Spleen (tissue), 11 donors: Measurements from ENCODE around the gene SLC38A8. TPM values are rescaled to one million over a fixed set of nuclear protein-coding genes. Genes with fewer than 3 reads are reported as not detected.

Source experiments
- DNase-seq: peaks from one replicate; pipeline ENCODE4 v3.0.0-alpha.2; 2020
- H3K27ac ChIP-seq, 8 donors: fragments of 200-600 bp; sonication (generic) in 7 of 8; 1 replicate in 4 of 8; 2 replicates in 4 of 8; pipeline versions ENCODE4 v1.5.0 to v1.8.0; 2016 to 2021; ENCODE audit warnings: inconsistent platforms in 4 of 8, mild to moderate bottlenecking in 4 of 8, moderate library complexity in 1 of 8
- H3K27me3 ChIP-seq, 7 donors: fragments of 200-600 bp; sonication (generic) in 6 of 7; replicated peaks in 1 of 7; 1 replicate in 4 of 7; 2 replicates in 3 of 7; pipeline versions ENCODE4 v1.5.0 to v1.8.0; 2016 to 2021; ENCODE audit warnings: inconsistent platforms in 3 of 7, mild to moderate bottlenecking in 1 of 7
- H3K36me3 ChIP-seq, 6 donors: fragments of 200-600 bp; sonication (generic) in 5 of 6; 1 replicate in 4 of 6; 2 replicates in 2 of 6; pipeline versions ENCODE4 v1.5.0 to v1.8.0; 2016 to 2021; ENCODE audit warnings: inconsistent platforms in 2 of 6
- H3K4me1 ChIP-seq, 6 donors: fragments of 200-600 bp; sonication (generic) in 5 of 6; 1 replicate in 3 of 6; 2 replicates in 3 of 6; pipeline versions ENCODE4 v1.5.0 to v1.8.0; 2016 to 2021; ENCODE audit warnings: inconsistent platforms in 3 of 6
- H3K4me3 ChIP-seq, 8 donors: fragments of 200-600 bp; sonication (generic) in 7 of 8; 1 replicate in 4 of 8; 2 replicates in 4 of 8; pipeline versions ENCODE4 v1.5.0 to v1.8.0; 2016 to 2021; ENCODE audit warnings: inconsistent platforms in 4 of 8, mild to moderate bottlenecking in 4 of 8, moderate library complexity in 2 of 8
- H3K9me3 ChIP-seq, 8 donors: fragments of 200-600 bp; sonication (generic) in 7 of 8; 1 replicate in 4 of 8; 2 replicates in 4 of 8; pipeline versions ENCODE4 v1.5.0 to v1.8.0; 2016 to 2021; ENCODE audit warnings: inconsistent platforms in 4 of 8
- POLR2A ChIP-seq, 3 donors: fragments of 450-650 bp; IDR thresholded peaks; one replicate each; pipeline ENCODE4 v1.5.1; 2017; ENCODE audit warnings: antibody characterized with exemption in 3 of 3, mild to moderate bottlenecking in 1 of 3
- POLR2AphosphoS5 ChIP-seq, 3 donors: sonication (generic); formaldehyde crosslinking; IDR thresholded peaks; one replicate each; pipeline ENCODE4 v1.5.1; 2017; ENCODE audit warnings: antibody characterized with exemption in 3 of 3
- WGBS, 5 donors: extraction: QIAGEN DNeasy Blood & Tissue Kit in 3 of 5; methylation state at CpG; one replicate each; pipeline versions ENCODE4 v1.1.5 to v1.1.7; 2013 to 2018; 5-methylcytosine and 5-hydroxymethylcytosine counted together
- intact Hi-C: fragments of 100-400 bp; cut with DNase I; formaldehyde crosslinking; loops from one replicate; pipeline ENCODE4 v1.15.0; 2023; ENCODE audit warnings: low total_unique reads
- polyA plus RNA-seq, 3 donors: library from polyadenylated mRNA; stranded (reverse); fragments of 200-250 nt; gene quantifications; one replicate each; pipeline ENCODE4 v1.2.1, GENCODE V29; 2013
- total RNA-seq, 7 donors: library from RNA; depleted of rRNA in 3 of 7; stranded (reverse); fragments of >200 nt in 3 of 7; fragmentation: NEBNext Ultra II Directional in 4 of 7; extraction: Animal tissue kit (Norgen Biotek cat#: 25700) in 4 of 7; gene quantifications; one replicate each; pipeline versions ENCODE4 v1.1.0 to v1.2.1, GENCODE V29; 2016 to 2021
- TF ChIP-seq, protein P1 (sequence below), 11 experiments: fragments of 200-600 bp in 7 of 11; fragments of 450-650 bp in 4 of 11; sonication (generic) in 4 of 11; IDR thresholded peaks in 8 of 11; conservative IDR thresholded peaks in 3 of 11; 1 replicate in 7 of 11; 2 replicates in 4 of 11; pipeline versions ENCODE4 v1.4.0 to v1.8.0; 2016 to 2021; ENCODE audit warnings: antibody characterized with exemption in 11 of 11, inconsistent platforms in 4 of 11, mild to moderate bottlenecking in 1 of 11
- donor health status: healthy with polysubstance abuse.
- donor health status: DM: no; HTN: no; CAD: no; lungs with moderate emphysema.
- donor health status: DM: no; HTN: no; CAD: no.
- donor health status: Bipolar disorder and iron deficiency.
- donor health status: healthy.
- donor health status: DM: no; HTN: no; CAD: no.
- donor health status: DM: yes; HTN: yes; CAD: no.

SLC38A8 gene
- total and polyA plus RNA-seq, 10 donors, result 0.37 TPM; not detected in 9

DNA sequence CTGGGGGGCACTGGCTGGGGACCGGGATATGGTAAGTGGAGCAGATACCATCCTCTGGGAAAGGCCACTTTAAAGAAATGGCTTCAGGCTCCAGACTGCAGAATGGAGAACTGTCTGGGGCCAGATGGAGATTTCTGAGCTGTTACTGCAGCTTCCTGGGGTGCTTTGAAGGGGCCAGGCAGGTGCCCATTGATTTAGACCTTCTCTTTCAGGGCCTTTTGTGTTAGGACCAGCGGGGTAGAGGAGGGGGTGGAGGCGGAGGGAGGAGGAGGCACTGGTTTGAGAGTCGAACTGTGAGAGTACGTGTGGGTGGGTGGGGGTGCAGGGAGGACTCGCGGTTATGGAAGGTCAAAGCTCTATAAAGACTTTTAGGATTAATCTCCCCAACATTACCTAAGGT is 63.2 kb downstream of the SLC38A8 start:
- Histone ChIP-seq H3K4me3 (no peak overlapping the region), H3K36me3 (no peaks in the 10 kb centered on the region), H3K4me1 (no peaks in the 10 kb centered on the region), H3K27me3 (peaks cover 0 to 13% (median 0%) of the 10 kb centered on the region in 7 donors), H3K9me3 (peaks cover 0 to 21% (median 17%) of the 10 kb centered on the region in 8 donors), H3K27ac (no peak overlapping the region)
- intact Hi-C loops, result no loop called here
- TF ChIP-seq, protein P1, sequence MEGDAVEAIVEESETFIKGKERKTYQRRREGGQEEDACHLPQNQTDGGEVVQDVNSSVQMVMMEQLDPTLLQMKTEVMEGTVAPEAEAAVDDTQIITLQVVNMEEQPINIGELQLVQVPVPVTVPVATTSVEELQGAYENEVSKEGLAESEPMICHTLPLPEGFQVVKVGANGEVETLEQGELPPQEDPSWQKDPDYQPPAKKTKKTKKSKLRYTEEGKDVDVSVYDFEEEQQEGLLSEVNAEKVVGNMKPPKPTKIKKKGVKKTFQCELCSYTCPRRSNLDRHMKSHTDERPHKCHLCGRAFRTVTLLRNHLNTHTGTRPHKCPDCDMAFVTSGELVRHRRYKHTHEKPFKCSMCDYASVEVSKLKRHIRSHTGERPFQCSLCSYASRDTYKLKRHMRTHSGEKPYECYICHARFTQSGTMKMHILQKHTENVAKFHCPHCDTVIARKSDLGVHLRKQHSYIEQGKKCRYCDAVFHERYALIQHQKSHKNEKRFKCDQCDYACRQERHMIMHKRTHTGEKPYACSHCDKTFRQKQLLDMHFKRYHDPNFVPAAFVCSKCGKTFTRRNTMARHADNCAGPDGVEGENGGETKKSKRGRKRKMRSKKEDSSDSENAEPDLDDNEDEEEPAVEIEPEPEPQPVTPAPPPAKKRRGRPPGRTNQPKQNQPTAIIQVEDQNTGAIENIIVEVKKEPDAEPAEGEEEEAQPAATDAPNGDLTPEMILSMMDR (IDR thresholded peaks at IDR 0.05 in 8 of 11, conservative IDR thresholded peaks at IDR 0.05 in 3 of 11), result no peak
- TF ChIP-seq POLR2AphosphoS5 (IDR thresholded peaks at IDR 0.05) (no peak), POLR2A (IDR thresholded peaks at IDR 0.05) (no peak)
- DNase-seq, result no peak
- 87 to 91% (median 89%) methylated on average over 7 of the region's 7 CpGs for WGBS, 5 donors

DNA sequence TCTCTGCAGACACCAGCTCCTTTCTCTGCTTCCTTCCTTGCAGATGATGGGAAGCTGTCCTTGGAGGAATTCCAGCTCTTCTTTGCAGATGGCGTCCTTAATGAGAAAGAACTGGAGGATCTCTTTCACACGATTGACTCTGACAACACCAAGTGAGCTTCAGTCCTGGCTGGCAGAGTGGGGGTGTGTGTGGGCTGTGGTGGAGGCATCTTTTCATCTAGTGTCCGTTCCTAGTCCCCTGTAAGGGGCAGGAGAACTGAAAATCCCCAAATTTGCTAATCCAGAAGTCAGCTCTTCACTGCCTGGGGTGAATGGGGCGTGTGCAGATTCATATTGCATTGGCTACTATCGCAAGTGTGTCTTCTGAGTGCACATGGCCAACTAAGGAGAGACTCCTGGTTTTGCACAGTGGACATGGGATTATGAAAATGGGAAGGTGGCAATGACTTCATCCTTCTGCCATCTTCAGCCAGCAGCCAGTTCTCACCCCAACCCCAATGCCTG is 64.1 kb downstream of the SLC38A8 start:
- no peaks in the 10 kb centered on the region for H3K36me3 ChIP-seq
- H3K4me3 ChIP-seq, result no peak overlapping the region
- peaks cover 0 to 23% (median 0%) of the 10 kb centered on the region in 7 donors for H3K27me3 ChIP-seq
- peaks cover 0 to 21% (median 17%) of the 10 kb centered on the region in 8 donors for H3K9me3 ChIP-seq
- intact Hi-C loops, result no loop called here
- 79 to 89% (median 82%) methylated on average over 5 of the region's 5 CpGs for WGBS, 5 donors
- TF ChIP-seq POLR2AphosphoS5 (IDR thresholded peaks at IDR 0.05), result no peak
- TF ChIP-seq POLR2A (IDR thresholded peaks at IDR 0.05), result no peak
- TF ChIP-seq, protein P1 (IDR thresholded peaks at IDR 0.05 in 8 of 11, conservative IDR thresholded peaks at IDR 0.05 in 3 of 11), result no peak
- no peak overlapping the region for H3K27ac ChIP-seq
- H3K4me1 ChIP-seq, result no peaks in the 10 kb centered on the region
- no peak for DNase-seq

DNA sequence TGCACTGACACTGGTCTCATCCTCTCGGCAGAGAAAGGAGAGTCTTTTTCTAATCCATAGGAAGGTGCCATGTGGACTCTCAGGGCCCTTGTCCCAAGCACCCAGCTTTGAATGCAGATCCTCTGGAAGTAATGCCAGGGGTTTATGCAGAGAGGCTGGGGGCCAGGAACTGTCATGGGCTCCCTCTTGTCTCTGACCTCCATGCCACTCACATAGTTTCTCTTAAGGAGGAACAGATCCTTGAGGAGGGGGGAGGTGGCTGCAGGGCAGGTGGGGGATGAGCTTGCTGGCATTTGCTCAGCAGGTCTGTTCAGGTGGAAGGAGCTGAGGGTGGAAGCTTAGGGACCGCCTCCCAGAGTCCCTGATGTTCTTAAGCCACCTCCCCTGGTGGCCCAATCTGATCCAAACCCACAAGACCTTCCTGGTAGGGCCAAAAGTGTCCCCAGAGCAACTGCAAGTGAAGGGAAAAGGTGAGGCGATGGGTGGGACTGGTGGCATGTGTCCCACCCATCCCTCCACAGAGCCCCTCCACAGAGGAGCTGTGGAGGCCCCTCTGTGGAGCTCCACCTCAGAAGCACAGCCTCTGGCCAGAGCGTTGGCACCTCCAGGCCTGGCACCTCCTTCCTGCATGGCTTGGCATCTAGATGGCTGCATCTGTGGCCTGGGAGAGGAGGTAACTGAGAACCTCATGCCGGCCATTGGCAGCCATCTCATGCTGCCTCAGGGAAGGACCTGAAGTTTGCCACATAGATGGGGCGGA is 65.4 kb downstream of the SLC38A8 start:
- Histone ChIP-seq H3K9me3 (peaks cover 0 to 21% (median 17%) of the 10 kb centered on the region in 8 donors), H3K4me3 (no peak overlapping the region), H3K27ac (no peak overlapping the region), H3K4me1 (no peaks in the 10 kb centered on the region), H3K27me3 (peaks cover 0 to 27% (median 0%) of the 10 kb centered on the region in 7 donors), H3K36me3 (no peaks in the 10 kb centered on the region)
- DNase-seq, result no peak
- intact Hi-C loops, result no loop called here
- TF ChIP-seq POLR2AphosphoS5 (IDR thresholded peaks at IDR 0.05) (no peak), POLR2A (IDR thresholded peaks at IDR 0.05) (no peak)
- TF ChIP-seq, protein P1 (IDR thresholded peaks at IDR 0.05 in 8 of 11, conservative IDR thresholded peaks at IDR 0.05 in 3 of 11), result no peak
- 87 to 92% (median 89%) methylated on average over 5 to 6 of the region's 6 CpGs for WGBS, 5 donors

DNA sequence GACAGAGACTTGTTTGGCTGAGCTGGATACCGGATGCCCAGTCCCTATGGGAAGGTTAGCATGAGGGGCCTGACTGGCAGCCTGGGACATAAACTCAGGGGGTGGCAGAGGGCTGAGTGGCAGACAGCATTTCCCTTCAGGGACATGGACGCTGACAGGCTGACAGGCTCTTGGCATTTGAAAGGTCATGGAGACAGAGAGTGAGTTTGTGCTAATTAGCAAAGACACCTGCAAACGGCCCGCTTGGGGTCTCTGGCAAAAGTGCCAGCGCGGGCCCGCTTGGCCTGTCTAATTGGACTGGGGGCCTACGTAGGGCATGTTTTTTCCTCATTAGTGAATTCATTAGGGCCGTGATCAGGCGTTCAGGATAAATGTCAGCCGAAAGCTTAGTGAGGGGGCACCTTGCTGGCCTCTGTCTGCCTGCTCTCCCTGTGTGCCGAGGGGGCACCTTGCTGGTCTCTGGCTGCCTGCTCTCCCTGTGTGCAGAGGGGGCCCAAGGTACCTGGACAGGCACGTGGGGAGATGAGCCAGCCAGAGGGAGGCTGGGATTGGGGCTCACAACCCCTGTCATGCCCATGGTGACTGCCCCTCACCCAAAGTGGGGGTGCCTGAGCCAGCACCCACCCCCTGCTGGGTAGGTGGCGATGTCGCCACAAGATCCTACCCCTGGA is 66.9 kb downstream of the SLC38A8 start:
- H3K4me1 ChIP-seq, result no peaks in the 10 kb centered on the region
- TF ChIP-seq POLR2A (IDR thresholded peaks at IDR 0.05) (no peak), POLR2AphosphoS5 (IDR thresholded peaks at IDR 0.05) (no peak)
- TF ChIP-seq, protein P1 (IDR thresholded peaks at IDR 0.05 in 8 of 11, conservative IDR thresholded peaks at IDR 0.05 in 3 of 11), result no peak
- no peak for DNase-seq
- H3K27ac ChIP-seq, result no peak overlapping the region
- H3K27me3 ChIP-seq, result peaks cover 0 to 40% (median 0%) of the 10 kb centered on the region in 7 donors
- intact Hi-C loops, result no loop called here
- peaks cover 0 to 21% (median 17%) of the 10 kb centered on the region in 8 donors for H3K9me3 ChIP-seq
- H3K36me3 ChIP-seq, result no peaks in the 10 kb centered on the region
- WGBS, 5 donors, result 75 to 84% (median 80%) methylated on average over 15 of the region's 15 CpGs
- H3K4me3 ChIP-seq, result no peak overlapping the region
